ENCODE measurements around the gene PLXNA3. TPM values are rescaled to one million over a fixed set of nuclear protein-coding genes. Genes with fewer than 3 reads are reported as not detected.

PLXNA3 gene
- total RNA-seq, 1 donor from 2014 or later, result 49.0 TPM

- no peak for TF ChIP-seq CTCF (IDR thresholded peaks at IDR 0.05)
- no peaks in the 10 kb centered on the region for H3K27me3 ChIP-seq
- DNase-seq (peak; percentile 23), ATAC-seq (no peak)
- peaks cover 5% of the 10 kb centered on the region for H3K4me1 ChIP-seq
- H3K4me3 ChIP-seq, result no peak overlapping the region
- intact Hi-C loops (cut with DNase I), result no loop called here
- no peak overlapping the region for H3K27ac ChIP-seq
- H3K9me3 ChIP-seq, result no peaks in the 10 kb centered on the region
- H3K36me3 ChIP-seq, result no peaks in the 10 kb centered on the region
These were observed 26.4 kb downstream of the PLXNA3 start for GRCh38 chrX:154484255-154485149.

GRCh38 chrX:154485150-154486051, 27.3 kb downstream of the PLXNA3 start:
- intact Hi-C loops (cut with DNase I), result no loop called here
- Histone ChIP-seq H3K4me3 (peak overlapping the region; percentile 62), H3K27me3 (no peaks in the 10 kb centered on the region), H3K9me3 (no peaks in the 10 kb centered on the region), H3K36me3 (no peaks in the 10 kb centered on the region), H3K27ac (peak overlapping the region; percentile 73), H3K4me1 (peaks cover 5% of the 10 kb centered on the region)
- ATAC-seq (no peak), DNase-seq (no peak)
- no peak for TF ChIP-seq CTCF (IDR thresholded peaks at IDR 0.05)

- ATAC-seq, result no peak
- no peaks in the 10 kb centered on the region for H3K9me3 ChIP-seq
- intact Hi-C loops (cut with DNase I), result no loop called here
- H3K27me3 ChIP-seq, result no peaks in the 10 kb centered on the region
- DNase-seq, result peak; percentile 70
- no peak for TF ChIP-seq CTCF (IDR thresholded peaks at IDR 0.05)
- peak overlapping the region; percentile 73 for H3K27ac ChIP-seq
- peak overlapping the region; percentile 62 for H3K4me3 ChIP-seq
- peaks cover 5% of the 10 kb centered on the region for H3K4me1 ChIP-seq
- no peaks in the 10 kb centered on the region for H3K36me3 ChIP-seq
These were observed 27.9 kb downstream of the PLXNA3 start for GRCh38 chrX:154486052-154486395.

GRCh38 chrX:154486396-154487207, 28.5 kb downstream of the PLXNA3 start, which contains the start of gene UBL4A:
Gene UBL4A, minus strand, starts transcription at chrX:154486615. Its CDS starts 31 bp downstream, at chrX:154486584.
- Histone ChIP-seq H3K4me1 (peaks cover 5% of the 10 kb centered on the region), H3K4me3 (peak within 1 kb of the TSS; percentile 62), H3K27me3 (no peaks in the 10 kb centered on the region), H3K27ac (peak within 1 kb of the TSS; percentile 73), H3K36me3 (no peaks in the 10 kb centered on the region), H3K9me3 (no peaks in the 10 kb centered on the region)
- intact Hi-C loops (cut with DNase I), result no loop called here
- DNase-seq, result peak; percentile 89
- peak; percentile 63 for ATAC-seq
- no peak for TF ChIP-seq CTCF (IDR thresholded peaks at IDR 0.05)
